Activated CD4-positive, alpha-beta T cell treated with anti-CD3 and anti-CD28 coated beads for 24 hours (primary cell): ENCODE measurements around the gene TCP1.
"Not testable (repeated sequence)": the region's sequence is repeated elsewhere in the genome, so short reads cannot be mapped to it uniquely, and the experiment has no call there.

ENCODE experiments used
- DNase-seq, 2 donors: peaks; one replicate each; pipeline ENCODE4 v3.0.0-alpha.2; 2020; ENCODE audit warnings: low read depth in 2 of 2

TCP1 gene

DNA sequence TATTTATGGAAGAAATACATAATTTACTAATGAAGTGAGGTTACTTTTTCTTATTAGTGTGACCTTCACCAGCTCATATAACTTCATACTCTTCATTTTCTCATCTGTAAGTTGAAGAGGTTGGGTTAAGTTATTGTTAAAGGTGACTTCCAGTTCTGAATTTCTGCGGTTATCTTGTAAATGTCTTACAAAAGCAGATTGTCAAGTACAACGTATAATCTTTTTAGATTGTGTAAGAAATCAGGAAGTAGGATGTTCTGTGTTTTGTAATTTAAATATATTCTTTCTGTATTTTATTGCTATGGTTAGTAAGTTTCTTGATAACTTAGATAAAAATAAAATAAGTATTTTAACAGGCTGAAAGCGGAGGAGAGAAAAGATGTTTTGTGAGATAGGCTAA, 50.1 kb downstream of the TCP1 start:
- no peak for DNase-seq

DNA sequence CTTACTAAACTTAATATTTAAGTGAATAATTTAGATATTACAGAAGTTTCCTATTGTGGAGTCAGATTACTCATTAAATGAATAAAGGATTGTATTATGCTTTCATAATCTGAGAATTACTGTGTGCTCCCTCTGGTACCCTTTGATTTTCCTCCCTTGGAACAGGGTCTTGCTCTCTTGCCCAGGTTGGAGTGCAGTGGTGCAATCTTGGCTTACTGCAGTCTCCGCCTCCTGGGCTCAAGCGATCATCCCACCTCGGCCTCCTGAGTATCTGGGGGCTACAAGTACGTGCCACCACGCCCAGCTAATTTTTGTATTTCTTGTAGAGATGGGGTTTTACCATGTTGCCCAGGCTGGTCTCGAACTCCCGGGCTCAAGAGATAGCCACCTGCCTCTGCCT, 52.5 kb downstream of the TCP1 start:
- no peak for DNase-seq

DNA sequence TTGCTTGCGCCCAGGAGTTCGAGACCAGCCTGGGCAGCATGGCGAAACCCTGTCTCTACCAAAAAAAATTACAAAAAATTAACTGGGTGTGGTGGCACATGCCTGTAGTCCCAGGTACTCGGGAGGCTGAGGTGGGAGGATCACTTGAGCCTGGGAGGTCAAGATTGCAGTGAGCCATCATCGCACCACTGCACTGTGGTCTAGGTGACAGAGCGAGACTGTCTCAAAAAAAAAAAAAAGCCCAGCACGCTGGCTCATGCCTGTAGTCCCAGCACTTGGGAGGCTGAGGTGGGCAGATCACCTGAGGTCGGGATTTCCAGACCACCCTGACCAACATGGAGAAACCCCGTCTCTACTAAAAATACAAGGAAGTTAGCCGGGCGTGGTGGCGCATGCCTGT, 56.0 kb downstream of the TCP1 start:
- not testable (repeated sequence) for DNase-seq

DNA sequence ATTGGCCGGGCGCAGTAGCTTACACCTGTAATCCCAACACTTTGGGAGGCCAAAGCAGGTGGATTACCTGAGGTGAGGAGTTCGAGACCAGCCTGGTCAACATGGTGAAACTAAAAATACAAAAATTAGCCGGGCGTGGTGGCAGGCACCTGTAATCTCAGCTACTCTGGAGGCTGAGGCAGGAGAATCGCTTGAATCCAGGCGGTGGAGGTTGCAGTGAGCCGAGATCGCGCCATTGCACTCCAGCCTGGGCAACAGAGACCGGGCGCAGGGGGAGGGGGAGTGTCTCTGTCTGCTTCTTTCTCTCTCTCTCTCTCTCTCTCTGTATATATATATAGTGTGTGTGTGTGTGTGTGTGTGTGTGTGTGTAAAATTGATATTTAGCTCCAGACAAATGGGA, 56.9 kb downstream of the TCP1 start:
- not testable (repeated sequence) for DNase-seq

DNA sequence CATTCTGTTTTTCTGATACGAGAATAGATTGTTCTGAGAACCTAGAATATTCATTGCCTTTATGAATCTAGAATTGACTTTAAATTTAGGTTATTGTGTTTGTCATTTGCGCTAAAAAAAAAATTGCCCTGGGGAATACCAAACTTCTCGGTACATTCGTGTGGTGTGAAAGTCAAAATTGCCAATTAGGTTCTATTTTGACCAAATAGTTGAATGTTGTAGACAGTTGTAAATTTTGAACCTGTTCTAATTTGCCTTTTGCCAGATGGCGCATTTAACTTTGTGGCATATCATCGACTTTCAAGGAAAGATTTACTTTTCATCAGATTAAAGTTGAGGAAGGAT, 59.1 kb downstream of the TCP1 start:
- no peak for DNase-seq

DNA sequence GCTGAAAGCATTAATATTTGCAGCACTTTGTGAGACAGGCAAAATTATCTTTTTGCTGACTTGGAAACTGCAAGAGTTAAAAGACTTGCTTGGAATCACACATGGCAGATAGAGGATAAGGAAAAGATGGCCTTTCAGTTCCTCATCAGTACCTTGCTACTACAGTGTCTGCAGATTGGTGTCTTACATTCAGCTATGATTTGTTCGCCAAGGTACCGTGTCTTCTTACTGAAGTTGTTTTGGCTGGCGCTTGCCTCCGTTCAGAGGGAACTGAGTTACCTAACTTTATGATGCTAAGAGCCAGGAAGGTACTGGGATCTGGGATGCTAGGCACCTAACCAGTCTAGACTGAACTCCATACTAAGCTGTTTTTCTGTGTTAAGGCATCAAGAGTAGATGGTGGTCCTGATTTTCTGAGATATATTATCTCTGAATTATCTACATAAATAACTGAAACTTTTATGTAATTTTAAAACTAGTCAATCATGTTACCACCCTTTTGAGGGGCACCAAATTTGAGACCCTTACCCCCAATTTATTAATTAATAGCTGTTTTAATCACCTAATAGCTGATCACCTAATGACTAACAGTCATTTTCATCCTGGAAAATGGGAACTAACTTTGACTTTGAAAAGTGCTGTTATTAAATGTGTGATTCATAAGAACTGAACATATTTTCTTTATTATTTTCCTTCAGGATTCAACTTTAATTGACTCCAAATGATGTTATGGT, 59.6 kb downstream of the TCP1 start:
- DNase-seq = no peak

DNA sequence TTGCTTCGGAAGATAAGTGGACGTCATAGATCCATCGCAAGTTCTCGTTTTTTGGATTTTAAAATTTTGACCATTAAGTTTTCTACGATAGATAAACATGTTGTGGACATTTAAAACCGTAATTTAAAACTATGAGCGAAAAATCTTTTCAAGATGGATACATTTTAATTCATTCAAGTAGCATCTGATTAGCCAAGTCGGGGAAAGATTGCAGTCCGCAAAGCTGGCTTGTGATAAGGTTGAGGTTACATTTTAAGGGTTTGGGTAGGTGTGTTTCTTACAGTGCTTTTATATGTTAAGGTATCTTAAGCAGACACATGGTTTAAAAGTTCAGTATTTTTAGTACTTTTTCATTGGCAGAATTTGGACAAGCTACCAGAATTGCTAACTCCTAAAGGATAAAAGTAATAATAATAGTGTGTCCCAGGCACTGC, 60.9 kb downstream of the TCP1 start:
- no peak for DNase-seq
